Measurements from ENCODE around the gene PSEN1.

The PSEN1 gene

GRCh38 chr14:73124180-73124894 lies 12.0 kb upstream of the PSEN1 start:
- H3K18ac ChIP-seq (ENCODE audit: low read length): no peak overlapping the region
- no peak overlapping the region for H2BK5ac ChIP-seq (ENCODE audit: low read depth, low read length, poor library complexity)
- H3K14ac ChIP-seq (ENCODE audit: low read length): no peak overlapping the region
- H4K91ac ChIP-seq (ENCODE audit: low read depth, low read length): no peak overlapping the region
- no peak overlapping the region for H4K12ac ChIP-seq (ENCODE audit: low read depth, low read length)
- DNase-seq: no peak
- no peaks in the 10 kb centered on the region for H3K27me3 ChIP-seq (ENCODE audit: insufficient read depth, low read length)
- no peaks in the 10 kb centered on the region for H3K79me1 ChIP-seq (ENCODE audit: low read length)
- no peaks in the 10 kb centered on the region for H3K79me2 ChIP-seq (ENCODE audit: control insufficient read depth, insufficient read depth, low read length, poor library complexity)
- no peak overlapping the region for H2AFZ ChIP-seq (ENCODE audit: insufficient read depth, low read length, poor library complexity)
- H3K4me3 ChIP-seq (ENCODE audit: low read depth, low read length): no peak overlapping the region
- peaks cover 13 to 14% of the 10 kb centered on the region in 2 experiments for H3K36me3 ChIP-seq (ENCODE audit: control insufficient read depth in 1 of 2, insufficient read depth in 2 of 2, low read length in 2 of 2)
- no peak overlapping the region for H2AK5ac ChIP-seq (ENCODE audit: low read length)
- no peak overlapping the region for H2BK12ac ChIP-seq (ENCODE audit: low read length)
- no peak overlapping the region for H3K4me2 ChIP-seq (ENCODE audit: low read length)
- peaks cover 0 to 2% of the 10 kb centered on the region in 2 experiments for H3K4me1 ChIP-seq (ENCODE audit: control insufficient read depth in 1 of 2, insufficient read depth in 2 of 2, low read length in 2 of 2)
- H3K27ac ChIP-seq (ENCODE audit: low read depth, low read length): no peak overlapping the region
- no peak overlapping the region for H2BK120ac ChIP-seq (ENCODE audit: insufficient read depth, low read length, poor library complexity)
- no CpG with 5 or more reads among the region's 6 CpGs for WGBS (ENCODE audit: extremely low coverage, insufficient coverage, insufficient read length)
- no peaks in the 10 kb centered on the region for H3K9me3 ChIP-seq (ENCODE audit: insufficient read depth, low read depth, low read length)
- H3K4ac ChIP-seq (ENCODE audit: low read depth, low read length): no peak overlapping the region
- no peak overlapping the region for H3K9ac ChIP-seq (ENCODE audit: low read length)
- H4K8ac ChIP-seq (ENCODE audit: low read depth, low read length): no peak overlapping the region
- no peak overlapping the region for H3K23ac ChIP-seq (ENCODE audit: low read length)

- H3K23ac ChIP-seq (ENCODE audit: low read length): no peak overlapping the region
- no peak overlapping the region for H4K12ac ChIP-seq (ENCODE audit: low read depth, low read length)
- H4K8ac ChIP-seq (ENCODE audit: low read depth, low read length): no peak overlapping the region
- H2AK5ac ChIP-seq (ENCODE audit: low read length): no peak overlapping the region
- no peak for DNase-seq
- H3K27me3 ChIP-seq (ENCODE audit: insufficient read depth, low read length): no peaks in the 10 kb centered on the region
- H3K79me1 ChIP-seq (ENCODE audit: low read length): no peaks in the 10 kb centered on the region
- no peak overlapping the region for H3K4ac ChIP-seq (ENCODE audit: low read depth, low read length)
- H3K36me3 ChIP-seq (ENCODE audit: control insufficient read depth in 1 of 2, insufficient read depth in 2 of 2, low read length in 2 of 2): peaks cover 13 to 14% of the 10 kb centered on the region in 2 experiments
- no peak overlapping the region for H3K4me3 ChIP-seq (ENCODE audit: low read depth, low read length)
- H3K9me3 ChIP-seq (ENCODE audit: insufficient read depth, low read depth, low read length): no peaks in the 10 kb centered on the region
- no peak overlapping the region for H3K14ac ChIP-seq (ENCODE audit: low read length)
- H2BK5ac ChIP-seq (ENCODE audit: low read depth, low read length, poor library complexity): no peak overlapping the region
- WGBS (ENCODE audit: extremely low coverage, insufficient coverage, insufficient read length): no CpG with 5 or more reads among the region's 5 CpGs
- no peak overlapping the region for H3K4me2 ChIP-seq (ENCODE audit: low read length)
- no peak overlapping the region for H3K27ac ChIP-seq (ENCODE audit: low read depth, low read length)
- H3K79me2 ChIP-seq (ENCODE audit: control insufficient read depth, insufficient read depth, low read length, poor library complexity): no peaks in the 10 kb centered on the region
- H3K4me1 ChIP-seq (ENCODE audit: control insufficient read depth in 1 of 2, insufficient read depth in 2 of 2, low read length in 2 of 2): peaks cover 0 to 2% of the 10 kb centered on the region in 2 experiments
- H2AFZ ChIP-seq (ENCODE audit: insufficient read depth, low read length, poor library complexity): no peak overlapping the region
- no peak overlapping the region for H3K18ac ChIP-seq (ENCODE audit: low read length)
- no peak overlapping the region for H2BK120ac ChIP-seq (ENCODE audit: insufficient read depth, low read length, poor library complexity)
- H4K91ac ChIP-seq (ENCODE audit: low read depth, low read length): no peak overlapping the region
- H3K9ac ChIP-seq (ENCODE audit: low read length): no peak overlapping the region
- H2BK12ac ChIP-seq (ENCODE audit: low read length): no peak overlapping the region
These were observed 11.1 kb upstream of the PSEN1 start for GRCh38 chr14:73125169-73125588.

GRCh38 chr14:73125746-73126145 lies 10.6 kb upstream of the PSEN1 start:
- Histone ChIP-seq H3K18ac (ENCODE audit: low read length) (no peak overlapping the region), H3K79me1 (ENCODE audit: low read length) (no peaks in the 10 kb centered on the region), H2BK120ac (ENCODE audit: insufficient read depth, low read length, poor library complexity) (no peak overlapping the region), H3K9ac (ENCODE audit: low read length) (no peak overlapping the region), H4K8ac (ENCODE audit: low read depth, low read length) (no peak overlapping the region), H2BK12ac (ENCODE audit: low read length) (no peak overlapping the region), H3K79me2 (ENCODE audit: control insufficient read depth, insufficient read depth, low read length, poor library complexity) (no peaks in the 10 kb centered on the region), H3K14ac (ENCODE audit: low read length) (no peak overlapping the region), H3K27ac (ENCODE audit: low read depth, low read length) (no peak overlapping the region), H2BK5ac (ENCODE audit: low read depth, low read length, poor library complexity) (no peak overlapping the region), H3K36me3 (ENCODE audit: control insufficient read depth in 1 of 2, insufficient read depth in 2 of 2, low read length in 2 of 2) (peaks cover 13 to 14% of the 10 kb centered on the region in 2 experiments), H3K23ac (ENCODE audit: low read length) (no peak overlapping the region), H3K4ac (ENCODE audit: low read depth, low read length) (no peak overlapping the region), H2AFZ (ENCODE audit: insufficient read depth, low read length, poor library complexity) (no peak overlapping the region), H3K27me3 (ENCODE audit: insufficient read depth, low read length) (no peaks in the 10 kb centered on the region), H3K9me3 (ENCODE audit: insufficient read depth, low read depth, low read length) (no peaks in the 10 kb centered on the region), H4K12ac (ENCODE audit: low read depth, low read length) (no peak overlapping the region), H3K4me2 (ENCODE audit: low read length) (no peak overlapping the region), H3K4me1 (ENCODE audit: control insufficient read depth in 1 of 2, insufficient read depth in 2 of 2, low read length in 2 of 2) (peaks cover 0 to 2% of the 10 kb centered on the region in 2 experiments), H3K4me3 (ENCODE audit: low read depth, low read length) (no peak overlapping the region), H2AK5ac (ENCODE audit: low read length) (no peak overlapping the region), H4K91ac (ENCODE audit: low read depth, low read length) (no peak overlapping the region)
- peak in 1 of 2 donors; percentile 68 for DNase-seq
- no CpG with 5 or more reads among the region's 3 CpGs for WGBS (ENCODE audit: extremely low coverage, insufficient coverage, insufficient read length)

- H3K27me3 ChIP-seq (ENCODE audit: insufficient read depth, low read length): no peaks in the 10 kb centered on the region
- H3K14ac ChIP-seq (ENCODE audit: low read length): no peak overlapping the region
- no peak overlapping the region for H2AFZ ChIP-seq (ENCODE audit: insufficient read depth, low read length, poor library complexity)
- no peak overlapping the region for H2BK12ac ChIP-seq (ENCODE audit: low read length)
- H3K4ac ChIP-seq (ENCODE audit: low read depth, low read length): no peak overlapping the region
- H2AK5ac ChIP-seq (ENCODE audit: low read length): no peak overlapping the region
- H3K9ac ChIP-seq (ENCODE audit: low read length): no peak overlapping the region
- H3K9me3 ChIP-seq (ENCODE audit: insufficient read depth, low read depth, low read length): peaks cover 2% of the 10 kb centered on the region
- no peak overlapping the region for H4K91ac ChIP-seq (ENCODE audit: low read depth, low read length)
- peaks cover 9% of the 10 kb centered on the region for H3K79me2 ChIP-seq (ENCODE audit: control insufficient read depth, insufficient read depth, low read length, poor library complexity)
- no peak overlapping the region for H3K18ac ChIP-seq (ENCODE audit: low read length)
- peaks cover 10% of the 10 kb centered on the region for H3K79me1 ChIP-seq (ENCODE audit: low read length)
- no peak overlapping the region for H2BK120ac ChIP-seq (ENCODE audit: insufficient read depth, low read length, poor library complexity)
- WGBS (ENCODE audit: extremely low coverage, insufficient coverage, insufficient read length): no CpG with 5 or more reads among the region's 3 CpGs
- H3K4me1 ChIP-seq (ENCODE audit: control insufficient read depth in 1 of 2, insufficient read depth in 2 of 2, low read length in 2 of 2): peaks cover 5 to 11% of the 10 kb centered on the region in 2 experiments
- H3K27ac ChIP-seq (ENCODE audit: low read depth, low read length): no peak overlapping the region
- H3K4me3 ChIP-seq (ENCODE audit: low read depth, low read length): no peak overlapping the region
- no peak overlapping the region for H4K12ac ChIP-seq (ENCODE audit: low read depth, low read length)
- DNase-seq: no peak
- H3K36me3 ChIP-seq (ENCODE audit: control insufficient read depth in 1 of 2, insufficient read depth in 2 of 2, low read length in 2 of 2): no peaks in the 10 kb centered on the region
- H3K4me2 ChIP-seq (ENCODE audit: low read length): no peak overlapping the region
- H3K23ac ChIP-seq (ENCODE audit: low read length): no peak overlapping the region
- H4K8ac ChIP-seq (ENCODE audit: low read depth, low read length): no peak overlapping the region
- H2BK5ac ChIP-seq (ENCODE audit: low read depth, low read length, poor library complexity): no peak overlapping the region
These were observed 2.5 kb upstream of the PSEN1 start for GRCh38 chr14:73133795-73134194.

All from trophoblast cell (in vitro differentiated cells and primary cell).